ENCODE results near the gene SUPT3H.
"Not testable (repeated sequence)": the region's sequence is repeated elsewhere in the genome, so short reads cannot be mapped to it uniquely, and the experiment has no call there.

The SUPT3H gene

GRCh38 chr6:45047573-45047972 lies 330.2 kb downstream of the SUPT3H start:
- no peak for DNase-seq

GRCh38 chr6:45045253-45045601 lies 332.5 kb downstream of the SUPT3H start:
- no peak for DNase-seq

GRCh38 chr6:45044510-45045252 lies 333.1 kb downstream of the SUPT3H start:
- no peak for DNase-seq

GRCh38 chr6:45044086-45044485 lies 333.6 kb downstream of the SUPT3H start:
- DNase-seq, result no peak

- DNase-seq, result not testable (repeated sequence)
These were observed 335.1 kb downstream of the SUPT3H start for GRCh38 chr6:45042673-45043072.

GRCh38 chr6:45038226-45038625 lies 339.5 kb downstream of the SUPT3H start:
- DNase-seq, result no peak

- no peak for DNase-seq
These were observed 341.6 kb downstream of the SUPT3H start for GRCh38 chr6:45036103-45036502.

- DNase-seq, result no peak
These were observed 345.3 kb downstream of the SUPT3H start for GRCh38 chr6:45032426-45032825.

- DNase-seq, result no peak
These were observed 346.1 kb downstream of the SUPT3H start for GRCh38 chr6:45031601-45032000.

- no peak for DNase-seq
These were observed 350.6 kb downstream of the SUPT3H start for GRCh38 chr6:45027126-45027525.

- no peak for DNase-seq
These were observed 351.7 kb downstream of the SUPT3H start for GRCh38 chr6:45026003-45026516.

GRCh38 chr6:45024610-45025009 lies 353.1 kb downstream of the SUPT3H start:
- no peak for DNase-seq

GRCh38 chr6:45021676-45022075 lies 356.1 kb downstream of the SUPT3H start:
- DNase-seq, result no peak

GRCh38 chr6:45012687-45013086 lies 365.0 kb downstream of the SUPT3H start:
- no peak for DNase-seq

- no peak for DNase-seq
These were observed 368.2 kb downstream of the SUPT3H start for GRCh38 chr6:45009576-45009975.

GRCh38 chr6:45006893-45007292 lies 370.8 kb downstream of the SUPT3H start:
- DNase-seq, result no peak

- no peak for DNase-seq
These were observed 373.8 kb downstream of the SUPT3H start for GRCh38 chr6:45003961-45004360.

- no peak for DNase-seq
These were observed 374.3 kb downstream of the SUPT3H start for GRCh38 chr6:45003387-45003786.

GRCh38 chr6:45002390-45003105 lies 375.2 kb downstream of the SUPT3H start:
- no peak for DNase-seq

GRCh38 chr6:45001663-45002062 lies 376.1 kb downstream of the SUPT3H start:
- no peak for DNase-seq

- DNase-seq, result no peak
These were observed 376.9 kb downstream of the SUPT3H start for GRCh38 chr6:45000833-45001232.

- no peak for DNase-seq
These were observed 378.7 kb downstream of the SUPT3H start for GRCh38 chr6:44999066-44999465.

- no peak for DNase-seq
These were observed 382.1 kb downstream of the SUPT3H start for GRCh38 chr6:44995486-44996132.

GRCh38 chr6:44989391-44989790 lies 388.3 kb downstream of the SUPT3H start:
- no peak for DNase-seq
